HG03565 (cell line): ENCODE measurements around the gene LINC01488.

Source experiments
- ATAC-seq: cut with Tn5 transposase; IDR thresholded peaks from one replicate; pipeline ENCODE4 v1.9.1; 2021; ENCODE audit warnings: mild to moderate bottlenecking, moderate library complexity; ENCODE audit not compliant: unreplicated experiment

The LINC01488 gene

DNA sequence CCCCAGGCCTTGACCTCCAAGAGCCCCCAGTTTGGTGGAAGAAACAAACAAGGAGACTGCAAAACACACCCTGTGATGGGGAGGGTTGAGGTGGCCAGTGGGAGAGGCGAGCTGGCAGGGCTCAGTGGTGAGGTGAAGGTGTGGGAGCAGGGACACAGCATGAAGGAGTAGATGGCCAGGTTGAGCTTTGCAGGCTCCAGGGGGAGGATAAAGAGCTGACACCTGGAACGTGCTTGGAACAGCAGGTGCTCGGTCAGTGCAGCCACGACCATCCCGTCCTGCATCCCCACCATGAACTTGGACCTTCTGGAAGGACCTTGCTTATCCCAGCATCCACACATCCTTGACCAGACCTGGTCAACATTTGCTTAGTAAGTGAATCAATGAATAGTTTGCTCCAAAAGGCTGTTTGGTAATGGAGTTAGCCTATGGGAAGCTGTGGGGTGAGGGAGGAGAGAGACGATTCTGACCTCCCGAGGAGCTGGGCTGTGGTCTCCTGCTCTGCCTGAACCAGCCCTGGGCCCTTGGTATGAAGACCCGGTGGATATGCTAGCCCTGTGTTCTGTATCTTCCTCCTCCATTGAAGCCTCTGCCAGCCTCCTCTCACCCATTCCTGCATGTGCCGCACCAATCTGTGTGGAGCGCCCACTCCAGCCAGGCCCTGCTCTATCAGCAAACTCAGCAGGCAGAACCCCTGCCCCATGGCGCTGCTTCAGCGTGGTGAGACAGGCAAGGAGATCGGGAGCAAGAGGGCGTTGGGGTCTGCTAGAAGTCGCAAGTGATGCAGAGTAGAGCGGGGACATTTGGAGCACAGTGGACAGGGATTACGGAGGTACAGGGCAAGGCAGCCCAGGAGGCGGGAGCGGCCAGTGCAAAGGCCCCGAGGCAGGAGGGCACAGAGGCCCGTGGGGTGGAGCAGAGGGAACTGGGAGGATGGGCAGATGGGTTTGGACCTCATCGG, 9.9 kb downstream of the LINC01488 start:
- no peak for ATAC-seq

DNA sequence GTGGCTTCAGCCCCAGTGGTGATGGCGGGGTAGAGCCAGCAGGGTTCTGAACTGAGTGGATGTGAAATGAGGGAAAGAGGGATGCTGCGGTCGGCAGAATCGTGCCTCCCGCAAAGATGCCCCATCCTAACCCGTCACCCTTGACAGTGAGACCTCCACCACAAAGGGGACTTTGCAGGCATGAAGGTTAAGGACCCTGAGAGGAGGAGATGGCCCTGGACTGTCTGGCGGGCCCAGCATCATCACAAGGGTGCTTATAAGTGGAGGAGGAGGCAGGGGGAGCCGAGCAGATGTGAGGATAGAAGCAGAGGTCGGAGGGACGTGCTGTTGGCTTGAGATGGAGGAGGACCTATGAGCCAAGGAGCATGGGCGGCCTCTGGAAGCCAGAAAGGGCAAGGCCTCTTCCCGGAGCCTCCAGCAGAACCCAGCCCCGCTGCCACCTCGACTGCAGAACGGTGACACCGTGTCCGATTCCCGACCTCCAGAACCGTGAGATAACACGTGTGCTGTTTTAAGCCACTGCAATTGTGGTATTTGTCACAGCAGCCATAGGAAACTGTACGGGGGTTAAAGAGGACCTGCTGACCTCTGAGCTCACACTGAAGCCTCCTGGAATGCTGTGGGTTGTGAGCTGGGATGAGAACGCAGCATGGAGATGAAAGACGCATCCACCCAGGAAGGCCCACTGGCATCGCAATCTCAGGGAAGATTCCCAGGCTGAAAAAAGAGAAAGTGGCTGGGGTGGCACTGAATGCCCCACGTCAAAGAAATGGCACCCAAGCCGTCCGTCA, 10.9 kb downstream of the LINC01488 start:
- no peak for ATAC-seq

DNA sequence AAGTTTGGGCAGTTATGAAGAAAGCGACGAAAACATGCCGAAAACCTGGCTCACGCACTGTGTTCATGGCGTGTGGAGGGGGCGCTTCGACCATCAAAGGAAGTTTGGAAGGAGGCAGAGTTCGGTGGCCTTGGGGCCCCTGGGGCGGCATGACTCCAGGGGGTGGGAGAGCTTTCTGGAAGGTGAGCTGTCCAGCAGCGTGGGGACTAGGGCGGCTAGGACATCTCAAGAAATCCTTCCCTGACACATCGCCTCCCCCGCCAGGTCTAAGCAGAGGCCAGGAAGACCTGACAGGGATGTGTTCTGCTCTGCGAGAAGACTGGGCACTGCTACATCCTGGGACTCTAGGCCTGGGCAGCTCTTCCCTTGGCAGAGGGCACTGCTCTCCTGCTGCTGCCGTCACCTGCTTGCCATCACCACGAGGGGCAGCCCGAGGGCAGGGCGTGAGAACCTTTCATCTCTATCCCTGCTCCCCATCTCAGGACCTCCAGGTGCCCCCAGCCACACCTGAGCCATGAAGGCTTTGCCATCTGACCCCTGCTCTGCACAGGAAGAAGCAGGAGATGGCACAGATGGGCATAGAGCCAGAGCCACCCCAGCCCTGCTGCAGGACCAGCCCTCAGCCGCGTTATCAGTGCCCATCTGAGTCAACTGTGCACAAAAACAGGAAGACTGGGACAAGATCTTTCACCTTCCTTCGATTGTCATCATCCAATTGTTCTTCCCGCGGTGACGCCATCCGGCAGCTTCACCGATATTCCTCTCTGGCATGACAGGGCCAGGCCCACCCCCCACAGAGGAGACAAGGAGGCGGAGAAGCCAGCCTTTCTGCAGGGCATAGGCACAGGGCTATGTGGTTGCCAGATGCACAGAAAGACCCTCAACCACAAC, 12.7 kb downstream of the LINC01488 start:
- no peak for ATAC-seq

DNA sequence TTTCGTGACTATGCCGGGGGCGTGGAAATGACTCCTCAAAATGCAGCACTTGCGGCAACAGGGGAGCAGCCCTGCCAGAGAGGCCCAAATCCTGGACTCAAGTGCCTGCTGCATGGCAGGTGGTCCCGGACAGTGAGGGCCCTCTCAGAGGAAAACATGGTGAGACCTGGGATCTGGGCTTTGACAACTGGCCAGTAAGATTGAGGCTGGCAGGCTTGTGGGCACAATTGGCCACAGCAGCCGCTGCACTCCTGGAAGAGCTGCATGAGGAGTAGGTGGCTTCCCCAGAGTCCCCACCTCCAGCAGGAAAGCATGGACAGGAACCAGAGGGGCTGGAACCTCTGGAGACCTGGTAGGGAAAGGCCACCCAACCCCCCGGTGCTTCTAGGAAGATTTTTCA, 13.4 kb downstream of the LINC01488 start:
- ATAC-seq = no peak

DNA sequence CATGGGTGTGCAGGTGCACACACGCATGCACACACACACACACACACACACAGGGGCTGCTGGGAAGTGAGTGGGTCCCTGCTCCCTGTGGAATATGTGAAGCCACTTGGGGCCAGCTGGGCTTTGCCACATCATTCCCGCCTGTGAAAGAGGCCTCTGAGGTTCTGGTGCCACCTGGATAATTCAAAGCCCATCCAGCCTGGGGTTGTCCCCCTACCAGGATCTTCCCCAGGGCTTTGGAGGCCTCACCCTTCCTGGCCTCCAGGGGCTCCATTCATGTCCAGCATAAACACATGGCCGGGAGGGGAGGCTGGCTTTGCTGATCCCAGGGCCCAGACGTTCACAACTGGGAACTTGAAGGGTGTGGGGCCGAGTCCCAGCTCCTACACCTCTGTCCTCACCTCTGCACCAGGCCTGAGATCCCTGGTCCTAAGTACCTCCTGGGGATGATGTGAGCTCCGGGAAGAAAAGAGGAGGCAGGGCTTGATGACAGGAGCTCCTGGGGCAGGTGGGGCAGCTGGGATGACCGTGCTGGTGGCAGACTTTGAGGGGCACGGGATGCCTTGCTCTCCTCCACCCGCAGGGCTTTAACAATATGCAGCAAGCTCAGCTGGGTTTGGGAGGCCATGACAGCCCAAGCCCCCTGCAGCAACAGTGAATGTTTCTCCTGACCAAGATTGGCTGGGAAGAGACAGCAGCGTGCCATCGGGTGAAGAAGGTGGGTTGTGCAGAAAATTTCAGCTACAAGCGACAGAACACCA, 14.2 kb downstream of the LINC01488 start:
- no peak for ATAC-seq

DNA sequence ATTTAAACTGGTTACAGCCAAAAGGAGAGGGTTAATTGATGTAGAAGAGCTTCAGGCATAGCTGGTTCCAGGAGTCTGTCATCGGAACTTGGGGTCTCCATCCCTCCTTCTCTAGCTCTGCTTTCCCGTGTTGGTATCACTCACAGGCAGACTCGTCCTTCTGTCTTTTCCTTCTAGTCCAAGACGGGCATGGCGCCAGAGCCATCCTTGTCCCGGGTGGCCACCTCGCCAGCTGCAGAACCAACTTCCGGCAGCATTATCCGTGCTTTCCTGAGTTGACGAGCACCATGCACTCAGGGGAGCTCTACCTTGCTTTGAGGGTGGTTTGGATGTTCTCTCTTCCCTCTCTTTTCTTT, 14.7 kb downstream of the LINC01488 start:
- ATAC-seq = no peak

DNA sequence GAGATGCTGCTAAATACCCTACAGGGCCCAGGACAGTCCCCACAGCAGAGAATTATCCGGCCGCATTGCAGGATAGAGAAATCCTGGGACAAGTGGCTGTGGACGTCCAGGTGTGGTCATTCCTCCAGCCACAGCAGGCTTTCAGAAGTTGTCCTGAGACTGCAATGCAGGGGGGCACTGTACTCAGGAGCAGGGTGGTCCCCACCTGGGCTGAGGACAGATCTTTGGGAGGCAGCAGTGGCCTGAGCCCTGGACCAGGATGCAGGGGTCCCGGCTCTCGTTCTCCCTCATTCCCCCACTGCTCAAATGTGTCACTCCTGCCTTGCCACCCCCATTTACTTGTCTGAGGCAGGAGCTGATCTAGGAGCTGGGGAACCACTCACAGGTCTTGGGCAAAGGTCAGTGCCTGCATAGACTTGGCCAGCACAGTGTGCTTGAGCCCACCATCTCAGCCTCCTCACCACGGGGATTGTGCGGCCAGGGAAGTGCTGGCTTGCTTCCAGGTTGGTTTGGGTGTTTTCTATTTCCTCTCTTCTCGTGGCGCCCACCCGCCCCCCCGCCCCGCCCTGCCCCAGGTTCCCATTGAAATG, 15.3 kb downstream of the LINC01488 start:
- no peak for ATAC-seq

DNA sequence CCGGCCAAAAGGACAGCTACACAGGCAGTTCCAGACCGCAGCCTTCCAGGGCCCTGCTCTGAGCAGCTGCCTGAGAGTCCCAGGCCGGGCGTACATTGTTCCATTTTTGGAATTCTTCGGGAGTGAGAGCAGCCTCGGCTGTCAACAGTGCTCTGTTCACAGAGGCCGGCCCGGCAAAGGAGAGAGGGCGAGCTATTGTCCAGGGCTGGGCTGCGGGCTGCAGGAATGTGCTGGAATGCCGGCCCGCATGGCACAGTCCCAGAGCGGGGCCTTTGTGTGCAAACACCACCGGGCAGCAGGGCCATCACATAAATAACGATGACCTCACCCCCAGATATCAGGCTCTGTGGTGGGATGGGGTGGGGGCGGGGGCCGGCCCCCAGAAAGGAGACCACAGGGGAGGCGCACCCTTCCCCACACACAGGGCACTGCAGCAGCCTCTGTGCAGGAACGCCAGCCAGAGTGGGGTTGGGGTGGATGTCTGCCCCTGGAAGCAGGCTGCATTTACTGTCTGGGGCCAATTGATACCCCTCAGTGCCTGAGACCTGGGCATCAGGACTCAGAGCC, 15.8 kb downstream of the LINC01488 start:
- no peak for ATAC-seq

DNA sequence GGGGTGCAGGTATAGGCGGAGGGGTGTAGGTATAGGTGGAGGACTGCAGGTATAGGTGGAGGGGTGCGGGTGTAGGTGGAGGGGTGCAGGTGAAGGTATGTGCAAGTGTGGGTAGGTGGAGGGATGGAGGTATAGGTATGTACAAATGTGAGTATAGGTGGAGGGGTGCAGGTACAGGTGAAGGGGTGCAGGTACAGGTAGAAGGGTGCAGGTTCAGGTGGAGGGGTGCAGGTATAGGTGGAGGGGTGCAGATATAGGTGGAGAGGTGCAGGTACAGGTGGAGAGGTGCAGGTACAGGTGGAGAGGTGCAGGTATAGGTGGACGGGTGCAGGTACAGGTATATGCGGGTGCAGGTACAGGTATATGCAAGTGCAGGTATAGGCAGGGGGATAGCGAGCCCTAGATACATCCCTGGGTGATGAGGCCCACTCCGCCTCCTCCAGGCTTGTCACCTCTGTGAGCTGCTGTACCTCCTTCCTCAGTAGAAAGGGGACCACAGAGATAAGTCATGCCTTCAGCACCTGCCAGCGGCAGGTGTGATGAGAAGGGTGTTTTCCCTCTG, 17.2 kb downstream of the LINC01488 start:
- no peak for ATAC-seq

DNA sequence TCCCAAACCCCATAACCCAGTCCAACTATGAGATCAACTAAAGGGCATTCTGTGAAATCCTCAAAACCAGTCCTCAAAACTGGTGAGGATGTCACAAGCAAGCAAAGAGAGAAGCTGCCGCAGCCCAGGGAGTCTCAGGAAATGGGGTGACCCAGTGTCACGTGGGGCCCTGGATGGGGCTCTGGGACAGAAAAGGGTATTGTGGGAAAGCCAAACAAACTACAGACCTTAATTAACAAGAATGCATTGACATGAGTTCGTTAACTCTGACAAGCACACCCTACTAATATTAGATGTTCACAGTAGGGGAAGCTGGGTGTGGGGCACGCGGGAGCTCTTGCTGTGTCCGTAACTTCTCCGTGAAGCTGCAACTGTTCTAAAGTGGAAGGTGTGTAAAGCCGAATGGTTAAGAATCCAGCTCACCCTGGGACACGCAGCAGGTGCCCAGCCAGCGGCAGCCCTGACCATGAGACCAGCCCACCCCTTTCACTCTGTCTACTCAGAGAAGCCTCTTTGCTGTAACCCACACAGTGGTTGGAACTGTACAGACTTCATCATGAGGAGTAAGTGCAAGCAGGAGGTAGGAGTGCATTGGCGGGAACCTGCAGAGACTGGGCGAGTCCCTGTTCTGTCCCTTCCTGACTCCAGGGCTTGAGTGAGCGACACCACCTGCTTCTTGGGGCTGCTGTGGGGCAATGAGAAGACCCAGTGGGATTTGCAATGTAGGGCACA, 17.9 kb downstream of the LINC01488 start:
- no peak for ATAC-seq

DNA sequence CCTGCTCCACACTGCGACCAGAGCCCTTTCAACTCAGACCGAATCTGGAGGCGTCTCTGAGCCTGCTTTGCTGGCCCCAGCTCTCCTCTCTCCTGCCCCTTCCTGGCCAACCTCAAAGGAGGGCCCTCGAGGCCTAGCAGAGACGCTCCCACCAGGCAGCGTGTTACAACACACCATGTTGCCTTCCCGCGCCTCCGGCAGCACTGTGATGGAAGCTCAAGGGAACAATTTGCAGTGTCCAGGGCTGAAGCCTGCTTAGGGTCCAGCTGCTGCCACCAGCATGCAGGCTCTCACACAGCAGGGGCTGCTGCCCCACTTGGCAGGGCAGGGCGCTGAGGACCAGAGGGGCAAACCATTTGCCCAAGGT, 18.4 kb downstream of the LINC01488 start:
- ATAC-seq = no peak

DNA sequence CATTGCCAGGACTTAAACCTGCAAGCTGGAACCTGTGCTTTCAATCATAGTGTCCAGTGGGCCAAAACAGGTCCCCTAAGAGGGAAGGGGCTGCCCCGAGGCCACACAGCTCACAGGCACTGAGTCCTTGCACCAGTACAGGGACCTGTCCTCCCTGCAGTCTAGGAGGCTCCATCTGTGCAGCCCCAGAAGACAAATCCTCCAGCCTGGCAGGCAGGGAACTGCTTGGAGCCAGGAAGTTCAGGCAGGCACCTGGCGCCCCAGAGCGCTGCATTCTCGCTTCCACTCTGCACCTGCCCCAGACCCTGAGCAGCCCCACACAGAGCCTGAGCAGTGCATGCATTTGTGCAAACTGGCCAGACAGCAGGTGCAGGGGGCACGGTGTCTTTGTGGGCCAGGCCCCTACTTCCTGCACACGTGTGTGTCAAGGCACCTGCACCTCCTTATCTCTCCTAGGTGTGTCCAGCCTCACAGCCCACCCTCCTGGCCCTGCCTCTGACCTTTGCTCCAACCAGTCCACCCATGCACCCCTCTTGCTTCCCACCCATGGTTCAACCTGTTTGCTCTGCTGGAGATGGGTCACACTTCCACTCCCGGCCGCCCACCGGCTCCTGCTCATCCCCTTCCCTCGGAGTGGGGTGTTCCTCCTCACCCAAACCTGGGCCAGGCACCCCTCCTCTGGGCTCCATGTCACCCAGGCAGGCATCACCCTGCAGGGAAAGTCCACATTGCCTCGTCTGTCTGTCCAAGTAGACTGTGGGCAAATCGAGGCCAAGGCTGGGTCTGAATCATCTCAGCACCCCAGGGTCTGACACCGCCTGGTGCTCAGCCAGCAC, 19.0 kb downstream of the LINC01488 start:
- no peak for ATAC-seq

DNA sequence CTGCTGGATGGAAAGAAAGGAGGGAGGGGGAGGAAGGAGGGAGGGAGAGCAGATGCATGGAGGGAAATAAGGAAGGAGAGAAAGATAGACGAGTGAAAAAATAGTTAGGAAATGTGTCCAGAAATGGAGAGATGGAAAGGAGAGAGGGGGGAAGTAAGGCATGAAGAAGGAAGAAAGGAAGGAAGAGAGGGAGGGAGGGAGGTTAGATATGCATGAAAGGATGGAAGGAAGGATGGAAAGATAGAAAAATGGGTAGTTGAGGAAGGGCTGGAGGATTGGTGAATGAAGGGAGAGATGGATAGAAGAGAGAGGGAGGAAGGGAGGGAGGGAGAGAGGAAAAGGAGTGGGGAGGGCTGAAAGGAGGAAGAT, 19.6 kb downstream of the LINC01488 start:
- ATAC-seq = no peak

DNA sequence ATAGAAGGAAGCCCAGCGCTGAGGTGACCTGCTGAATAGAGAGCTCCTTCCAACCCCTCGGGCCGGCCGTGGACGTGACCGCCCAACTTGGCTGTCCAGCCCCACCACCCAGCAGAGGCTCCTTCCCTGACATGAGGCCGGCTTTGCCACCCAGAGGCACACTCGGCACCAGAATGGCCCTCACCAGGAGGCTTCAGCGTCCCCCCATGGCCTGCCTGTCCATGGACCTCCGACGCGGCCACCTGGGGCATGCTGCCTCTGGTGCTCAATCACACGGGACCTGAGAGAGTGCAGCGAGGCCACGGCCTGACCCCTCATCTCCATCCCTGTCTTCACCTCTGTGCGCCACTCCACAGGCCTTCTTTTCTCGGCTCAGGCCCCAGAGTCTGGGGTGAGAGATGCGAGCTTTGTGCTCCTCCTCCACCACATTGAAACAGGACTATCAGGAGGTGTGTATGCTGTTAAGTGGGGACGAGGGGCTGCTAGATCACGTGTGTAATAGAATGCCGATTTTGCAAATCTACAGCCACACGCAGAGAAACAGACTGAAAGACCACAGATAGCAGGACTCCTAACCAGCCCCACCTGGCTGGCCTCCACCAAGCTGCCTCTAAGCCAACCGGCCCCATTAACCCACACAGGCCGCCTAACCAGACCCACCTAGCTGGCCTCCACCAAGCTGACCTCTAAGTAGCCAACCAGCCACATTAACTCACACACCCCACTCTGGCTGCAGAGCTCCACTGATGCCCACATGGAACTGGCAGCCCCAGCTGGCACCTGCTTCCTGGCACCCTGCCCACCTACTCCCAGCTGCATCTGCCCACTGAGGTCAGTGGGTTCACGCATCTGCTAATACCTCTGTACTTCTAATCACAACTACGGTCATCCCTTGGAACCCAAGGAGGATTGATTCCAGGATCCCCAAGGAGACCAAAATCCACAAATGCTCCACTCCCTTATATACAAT, 20.7 kb downstream of the LINC01488 start:
- ATAC-seq = no peak

DNA sequence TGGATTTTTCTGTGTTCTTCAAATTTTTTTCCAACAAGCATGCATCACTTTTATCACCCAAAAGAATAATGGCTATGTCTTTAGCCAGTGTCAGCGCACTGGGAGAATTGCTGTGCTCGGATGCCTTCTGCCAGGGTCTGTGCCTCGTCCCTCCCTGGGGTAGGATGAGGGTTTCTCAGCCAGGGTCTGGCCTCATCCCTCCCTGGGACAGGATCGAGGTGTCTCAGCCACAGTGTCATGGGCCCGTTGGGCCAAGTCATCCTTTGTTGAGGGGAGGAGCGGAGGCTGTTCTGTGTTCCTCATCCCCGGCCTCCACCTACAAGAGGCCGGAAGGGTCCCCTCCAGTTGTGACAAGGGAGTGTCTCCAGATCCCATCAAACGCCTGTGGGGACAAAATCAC, 22.7 kb downstream of the LINC01488 start:
- no peak for ATAC-seq

DNA sequence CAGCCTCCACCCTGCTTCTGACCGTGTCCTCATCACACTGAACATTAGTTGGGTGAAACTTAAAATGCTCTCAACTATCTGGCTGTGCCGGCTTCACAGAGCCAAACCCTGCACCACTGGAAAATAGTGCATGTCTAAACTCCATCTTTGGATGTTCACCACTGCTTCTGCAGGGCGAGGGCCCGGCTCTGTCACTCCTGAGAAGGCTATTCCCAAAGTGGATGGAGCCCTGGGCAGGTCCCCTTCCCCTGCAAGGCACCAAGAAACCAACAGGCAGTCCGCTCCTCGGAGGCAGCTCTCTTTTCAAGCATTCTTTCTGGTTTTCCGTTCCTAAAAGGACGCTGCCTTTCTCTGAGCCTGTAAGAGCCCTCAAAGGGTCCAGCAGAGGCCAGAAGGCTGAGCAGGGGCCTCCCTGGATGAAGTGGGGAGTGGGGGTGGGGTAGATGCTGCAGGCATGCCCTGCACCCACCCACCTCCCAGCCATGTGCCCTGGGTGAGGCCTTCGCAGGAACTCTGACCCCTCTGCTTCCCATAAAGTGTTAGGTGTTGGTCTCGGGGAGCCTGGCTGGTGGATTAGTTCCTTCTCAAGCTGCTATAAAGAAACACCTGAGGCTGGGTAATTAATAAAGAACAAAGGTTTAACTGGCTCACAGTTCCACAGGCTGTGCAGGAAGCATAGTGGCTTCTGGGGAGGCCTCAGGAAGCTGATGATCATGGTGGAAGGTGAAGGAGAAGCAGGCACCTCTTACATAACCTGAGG, 23.3 kb downstream of the LINC01488 start:
- no peak for ATAC-seq
